IPS DF 19.7 (cell line): ENCODE measurements around the gene SAMD15.
"Not testable (repeated sequence)": the region's sequence is repeated elsewhere in the genome, so short reads cannot be mapped to it uniquely, and the experiment has no call there.

ENCODE experiments used
- DNase-seq: peaks from one replicate; pipeline ENCODE4 v3.0.0-alpha.2; 2013; ENCODE audit warnings: low read depth, low spot score

SAMD15 gene

GRCh38 chr14:77375973-77376770, 1.0 kb upstream of the SAMD15 start:
- no peak for DNase-seq

- no peak for DNase-seq
Observed at GRCh38 chr14:77377502-77377844, 294 bp downstream of the SAMD15 start.

- no peak for DNase-seq
Observed at GRCh38 chr14:77378701-77379100, 1.5 kb downstream of the SAMD15 start.

- DNase-seq: no peak
Observed at GRCh38 chr14:77390188-77390587, 13.0 kb downstream of the SAMD15 start.

GRCh38 chr14:77400216-77400615, 23.0 kb downstream of the SAMD15 start:
- no peak for DNase-seq

GRCh38 chr14:77403768-77404167, 26.6 kb downstream of the SAMD15 start:
- DNase-seq: no peak

- no peak for DNase-seq
Observed at GRCh38 chr14:77406086-77406485, 28.9 kb downstream of the SAMD15 start.

- no peak for DNase-seq
Observed at GRCh38 chr14:77406718-77407117, 29.5 kb downstream of the SAMD15 start.

GRCh38 chr14:77407158-77407557, 30.0 kb downstream of the SAMD15 start:
- no peak for DNase-seq

GRCh38 chr14:77409131-77409533, 32.0 kb downstream of the SAMD15 start:
- DNase-seq: no peak

GRCh38 chr14:77415403-77416030, 38.3 kb downstream of the SAMD15 start:
- not testable (repeated sequence) for DNase-seq

- not testable (repeated sequence) for DNase-seq
Observed at GRCh38 chr14:77416098-77416497, 38.9 kb downstream of the SAMD15 start.

GRCh38 chr14:77416836-77417235, 39.7 kb downstream of the SAMD15 start:
- no peak for DNase-seq

GRCh38 chr14:77421201-77421600, 44.0 kb downstream of the SAMD15 start:
- no peak for DNase-seq

GRCh38 chr14:77423423-77423822, 46.2 kb downstream of the SAMD15 start, which contains the start of gene NOXRED1:
Gene NOXRED1 (minus strand): TSS chr14:77423523. CDS start chr14:77422889, 634 bp downstream.
- DNase-seq: no peak

- no peak for DNase-seq
Observed at GRCh38 chr14:77424862-77425261, 47.7 kb downstream of the SAMD15 start.

- DNase-seq: no peak
Observed at GRCh38 chr14:77426396-77426795, 49.2 kb downstream of the SAMD15 start.

GRCh38 chr14:77436042-77436441, 58.9 kb downstream of the SAMD15 start:
- no peak for DNase-seq

GRCh38 chr14:77438596-77438995, 61.4 kb downstream of the SAMD15 start:
- no peak for DNase-seq

GRCh38 chr14:77439861-77440260, 62.7 kb downstream of the SAMD15 start:
- no peak for DNase-seq
